ENCODE measurements around the gene LRRFIP2.

LRRFIP2 gene

GRCh38 chr3:37028329-37028728, 146.1 kb downstream of the LRRFIP2 start:
- H3K4me3 ChIP-seq = no peak overlapping the region
- H3K36me3 ChIP-seq (replicated peaks) = peaks cover 83% of the 10 kb centered on the region
- no peak for DNase-seq (ENCODE audit: low spot score in 2 of 2)
- no peaks in the 10 kb centered on the region for H3K27me3 ChIP-seq (ENCODE audit: low read depth)
- in situ Hi-C loops (cut with MboI; ENCODE audit: low sequenced_read_pairs) = no loop called here
- H3K4me1 ChIP-seq = no peaks in the 10 kb centered on the region
- H3K9me3 ChIP-seq = no peaks in the 10 kb centered on the region

GRCh38 chr3:37026851-37027250, 147.5 kb downstream of the LRRFIP2 start:
- Histone ChIP-seq H3K4me3 (no peak overlapping the region), H3K4me1 (no peaks in the 10 kb centered on the region), H3K9me3 (no peaks in the 10 kb centered on the region), H3K36me3 (replicated peaks) (peaks cover 90% of the 10 kb centered on the region), H3K27me3 (ENCODE audit: low read depth) (no peaks in the 10 kb centered on the region)
- no peak for DNase-seq (ENCODE audit: low spot score in 2 of 2)
- in situ Hi-C loops (cut with MboI; ENCODE audit: low sequenced_read_pairs) = no loop called here

GRCh38 chr3:37025561-37026335, 148.6 kb downstream of the LRRFIP2 start:
- Histone ChIP-seq H3K9me3 (no peaks in the 10 kb centered on the region), H3K4me3 (no peak overlapping the region), H3K36me3 (replicated peaks) (peaks cover 90% of the 10 kb centered on the region), H3K4me1 (no peaks in the 10 kb centered on the region), H3K27me3 (ENCODE audit: low read depth) (no peaks in the 10 kb centered on the region)
- DNase-seq (ENCODE audit: low spot score in 2 of 2) = no peak
- in situ Hi-C loops (cut with MboI; ENCODE audit: low sequenced_read_pairs) = no loop called here

- no peaks in the 10 kb centered on the region for H3K4me1 ChIP-seq
- no peaks in the 10 kb centered on the region for H3K9me3 ChIP-seq
- H3K36me3 ChIP-seq (replicated peaks) = peaks cover 92% of the 10 kb centered on the region
- in situ Hi-C loops (cut with MboI; ENCODE audit: low sequenced_read_pairs) = no loop called here
- H3K27me3 ChIP-seq (ENCODE audit: low read depth) = no peaks in the 10 kb centered on the region
- no peak for DNase-seq (ENCODE audit: low spot score in 2 of 2)
- H3K4me3 ChIP-seq = no peak overlapping the region
Measured at GRCh38 chr3:37024820-37025405, 149.5 kb downstream of the LRRFIP2 start.

- in situ Hi-C loops (cut with MboI; ENCODE audit: low sequenced_read_pairs) = no loop called here
- H3K9me3 ChIP-seq = no peaks in the 10 kb centered on the region
- H3K4me3 ChIP-seq = no peak overlapping the region
- H3K4me1 ChIP-seq = no peaks in the 10 kb centered on the region
- DNase-seq (ENCODE audit: low spot score in 2 of 2) = no peak
- H3K27me3 ChIP-seq (ENCODE audit: low read depth) = no peaks in the 10 kb centered on the region
- peaks cover 95% of the 10 kb centered on the region for H3K36me3 ChIP-seq (replicated peaks)
Measured at GRCh38 chr3:37024092-37024491, 150.3 kb downstream of the LRRFIP2 start.

GRCh38 chr3:37017683-37018082, 156.7 kb downstream of the LRRFIP2 start:
- Histone ChIP-seq H3K36me3 (replicated peaks) (peaks cover 78% of the 10 kb centered on the region), H3K9me3 (no peaks in the 10 kb centered on the region), H3K4me3 (no peak overlapping the region), H3K27me3 (ENCODE audit: low read depth) (no peaks in the 10 kb centered on the region), H3K4me1 (no peaks in the 10 kb centered on the region)
- no peak for DNase-seq (ENCODE audit: low spot score in 2 of 2)
- in situ Hi-C loops (cut with MboI; ENCODE audit: low sequenced_read_pairs) = no loop called here

GRCh38 chr3:37016903-37017302, 157.5 kb downstream of the LRRFIP2 start:
- no peak for DNase-seq (ENCODE audit: low spot score in 2 of 2)
- no peaks in the 10 kb centered on the region for H3K4me1 ChIP-seq
- H3K9me3 ChIP-seq = no peaks in the 10 kb centered on the region
- no peak overlapping the region for H3K4me3 ChIP-seq
- H3K36me3 ChIP-seq (replicated peaks) = peaks cover 78% of the 10 kb centered on the region
- no peaks in the 10 kb centered on the region for H3K27me3 ChIP-seq (ENCODE audit: low read depth)
- in situ Hi-C loops (cut with MboI; ENCODE audit: low sequenced_read_pairs) = no loop called here

- Histone ChIP-seq H3K36me3 (replicated peaks) (peaks cover 76% of the 10 kb centered on the region), H3K4me1 (no peaks in the 10 kb centered on the region), H3K4me3 (no peak overlapping the region), H3K9me3 (no peaks in the 10 kb centered on the region), H3K27me3 (ENCODE audit: low read depth) (no peaks in the 10 kb centered on the region)
- DNase-seq (ENCODE audit: low spot score in 2 of 2) = no peak
- in situ Hi-C loops (cut with MboI; ENCODE audit: low sequenced_read_pairs) = no loop called here
Measured at GRCh38 chr3:37015642-37016041, 158.7 kb downstream of the LRRFIP2 start.

GRCh38 chr3:37014620-37015019, 159.8 kb downstream of the LRRFIP2 start:
- peaks cover 66% of the 10 kb centered on the region for H3K36me3 ChIP-seq (replicated peaks)
- in situ Hi-C loops (cut with MboI; ENCODE audit: low sequenced_read_pairs) = no loop called here
- DNase-seq (ENCODE audit: low spot score in 2 of 2) = no peak

More at GRCh38 chr3:37014620-37015019, 159.8 kb downstream of the LRRFIP2 start:
- H3K9me3 ChIP-seq = no peaks in the 10 kb centered on the region
- no peaks in the 10 kb centered on the region for H3K4me1 ChIP-seq
- no peak overlapping the region for H3K4me3 ChIP-seq
- H3K27me3 ChIP-seq (ENCODE audit: low read depth) = no peaks in the 10 kb centered on the region
